ENCODE measurements around the gene SLC47A1. TPM values are rescaled to one million over a fixed set of nuclear protein-coding genes. Genes with fewer than 3 reads are reported as not detected.

SLC47A1 gene
- total and polyA plus RNA-seq, 2 of the 13 experiments (the other 11 are each of a cell fraction or from before 2014, with no cell fraction given): 42.1 to 67.5 TPM

GRCh38 chr17:19533718-19534561 is at the start of gene SLC47A1 (continued):
- no peak for TF ChIP-seq GPBP1L1 (CRISPR knock-in tag; IDR thresholded peaks at IDR 0.05)
- no peak for TF ChIP-seq RXRA (CRISPR knock-in tag; IDR thresholded peaks at IDR 0.05)
- TF ChIP-seq USF2 (IDR thresholded peaks at IDR 0.05; ENCODE audit: low read depth, low read length): no peak
- no peak for TF ChIP-seq USF2 (CRISPR knock-in tag; IDR thresholded peaks at IDR 0.05; ENCODE audit: borderline replicate concordance)
- no peak for TF ChIP-seq ZNF768 (CRISPR knock-in tag; IDR thresholded peaks at IDR 0.05)
- no peak for TF ChIP-seq ZNF598 (CRISPR knock-in tag; IDR thresholded peaks at IDR 0.05; ENCODE audit: borderline replicate concordance)
- TF ChIP-seq KDM5B (CRISPR knock-in tag; IDR thresholded peaks at IDR 0.05; ENCODE audit: borderline replicate concordance): peak; percentile 64; the same call in 1 of the 2 replicates
- no peak for TF ChIP-seq CEBPB (IDR thresholded peaks at IDR 0.05; ENCODE audit: borderline replicate concordance, low read depth, low read length)
- TF ChIP-seq MXD3 (CRISPR knock-in tag; IDR thresholded peaks at IDR 0.05): no peak; the same call in 1 of the 2 replicates
- TF ChIP-seq MTA1 (CRISPR knock-in tag; IDR thresholded peaks at IDR 0.05; ENCODE audit: borderline replicate concordance): 0 out of 2 replicates have a peak, but pooled peaks have one; percentile 4
- no peak; the same call in 1 of the 2 replicates for TF ChIP-seq HIC2 (CRISPR knock-in tag; IDR thresholded peaks at IDR 0.05; ENCODE audit: low read depth)
- no peak for TF ChIP-seq HES4 (CRISPR knock-in tag; IDR thresholded peaks at IDR 0.05; ENCODE audit: borderline replicate concordance)
- TF ChIP-seq RFXANK (CRISPR knock-in tag; IDR thresholded peaks at IDR 0.05): no peak
- no peak; the same call in 1 of the 2 replicates for TF ChIP-seq SPEN (CRISPR knock-in tag; IDR thresholded peaks at IDR 0.05; ENCODE audit: low read depth)
- TF ChIP-seq GABPB1 (CRISPR knock-in tag; IDR thresholded peaks at IDR 0.05): peak; percentile 66; the same call in 1 of the 2 replicates
- no peak for TF ChIP-seq RAD51 (IDR thresholded peaks at IDR 0.05; ENCODE audit: borderline replicate concordance)
- TF ChIP-seq HIVEP1 (CRISPR knock-in tag; IDR thresholded peaks at IDR 0.05): peak; percentile 51
- TF ChIP-seq ZNF230 (CRISPR knock-in tag; IDR thresholded peaks at IDR 0.05): no peak
- TF ChIP-seq ZNF274 (CRISPR knock-in tag; IDR thresholded peaks at IDR 0.05): no peak
- TF ChIP-seq MLLT10 (CRISPR knock-in tag; IDR thresholded peaks at IDR 0.05): no peak
- no peak for TF ChIP-seq IKZF4 (CRISPR knock-in tag; IDR thresholded peaks at IDR 0.05; ENCODE audit: borderline replicate concordance, low read depth, not compliant biosample characterization)
- TF ChIP-seq MXD1 (CRISPR knock-in tag; IDR thresholded peaks at IDR 0.05): no peak; the same call in 1 of the 2 replicates
